ENCODE measurements around the gene GPS1.

The GPS1 gene

DNA sequence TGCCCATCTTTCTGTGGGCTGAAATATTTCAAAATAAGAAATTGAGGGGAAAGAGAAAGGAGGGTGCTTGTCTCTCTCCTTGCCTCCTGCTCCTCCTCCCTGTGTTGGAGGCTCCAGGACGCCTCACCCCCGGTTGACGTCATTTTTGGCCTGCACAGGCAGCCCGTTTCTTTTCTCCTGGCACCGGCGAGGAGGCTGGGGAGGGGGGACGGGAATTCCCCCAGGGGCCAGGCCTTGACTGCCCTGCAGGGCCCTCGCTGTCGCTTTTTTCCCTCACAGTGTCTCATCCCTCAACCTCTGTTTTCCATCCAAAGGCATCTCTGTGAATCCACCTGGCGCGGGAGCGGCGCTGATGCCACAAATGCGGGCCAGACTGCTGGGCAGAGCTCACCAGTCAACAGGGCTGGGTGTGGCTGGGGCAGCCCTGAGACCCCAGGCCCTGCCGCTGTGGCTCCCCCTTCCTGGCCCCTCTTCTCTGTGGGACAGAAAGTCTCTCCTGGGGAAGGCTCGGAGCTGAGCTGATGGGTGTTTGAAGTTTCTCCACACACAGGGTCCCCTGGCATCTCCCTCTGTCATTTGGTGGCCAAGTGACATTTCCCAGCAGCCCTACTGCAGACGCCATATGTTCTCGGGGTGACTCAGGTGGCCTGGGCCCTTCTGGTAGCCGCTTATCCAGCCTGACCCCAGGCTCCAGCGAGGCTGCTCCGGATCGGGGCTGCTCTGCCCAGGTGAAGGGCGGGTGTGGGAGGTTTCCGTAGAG, 45.0 kb upstream of the GPS1 start:
- TF ChIP-seq FOXM1 (IDR thresholded peaks at IDR 0.05; ENCODE audit: borderline replicate concordance, low read depth) (no peak), NFIC (IDR thresholded peaks at IDR 0.05) (no peak), TCF12 (IDR thresholded peaks at IDR 0.05; ENCODE audit: low read depth) (no peak), CEBPB (IDR thresholded peaks at IDR 0.05) (no peak), TEAD4 (IDR thresholded peaks at IDR 0.05) (no peak), CREB1 (IDR thresholded peaks at IDR 0.05; ENCODE audit: low read depth) (no peak), ZBTB7A (IDR thresholded peaks at IDR 0.05; ENCODE audit: low read depth) (no peak), EGR1 (IDR thresholded peaks at IDR 0.05) (no peak), EP300 (IDR thresholded peaks at IDR 0.05; ENCODE audit: borderline replicate concordance) (no peak), RAD21 (IDR thresholded peaks at IDR 0.05; ENCODE audit: low read depth) (no peak), YY1 (IDR thresholded peaks at IDR 0.05; ENCODE audit: low read depth) (no peak)
- TF ChIP-seq, protein P1, sequence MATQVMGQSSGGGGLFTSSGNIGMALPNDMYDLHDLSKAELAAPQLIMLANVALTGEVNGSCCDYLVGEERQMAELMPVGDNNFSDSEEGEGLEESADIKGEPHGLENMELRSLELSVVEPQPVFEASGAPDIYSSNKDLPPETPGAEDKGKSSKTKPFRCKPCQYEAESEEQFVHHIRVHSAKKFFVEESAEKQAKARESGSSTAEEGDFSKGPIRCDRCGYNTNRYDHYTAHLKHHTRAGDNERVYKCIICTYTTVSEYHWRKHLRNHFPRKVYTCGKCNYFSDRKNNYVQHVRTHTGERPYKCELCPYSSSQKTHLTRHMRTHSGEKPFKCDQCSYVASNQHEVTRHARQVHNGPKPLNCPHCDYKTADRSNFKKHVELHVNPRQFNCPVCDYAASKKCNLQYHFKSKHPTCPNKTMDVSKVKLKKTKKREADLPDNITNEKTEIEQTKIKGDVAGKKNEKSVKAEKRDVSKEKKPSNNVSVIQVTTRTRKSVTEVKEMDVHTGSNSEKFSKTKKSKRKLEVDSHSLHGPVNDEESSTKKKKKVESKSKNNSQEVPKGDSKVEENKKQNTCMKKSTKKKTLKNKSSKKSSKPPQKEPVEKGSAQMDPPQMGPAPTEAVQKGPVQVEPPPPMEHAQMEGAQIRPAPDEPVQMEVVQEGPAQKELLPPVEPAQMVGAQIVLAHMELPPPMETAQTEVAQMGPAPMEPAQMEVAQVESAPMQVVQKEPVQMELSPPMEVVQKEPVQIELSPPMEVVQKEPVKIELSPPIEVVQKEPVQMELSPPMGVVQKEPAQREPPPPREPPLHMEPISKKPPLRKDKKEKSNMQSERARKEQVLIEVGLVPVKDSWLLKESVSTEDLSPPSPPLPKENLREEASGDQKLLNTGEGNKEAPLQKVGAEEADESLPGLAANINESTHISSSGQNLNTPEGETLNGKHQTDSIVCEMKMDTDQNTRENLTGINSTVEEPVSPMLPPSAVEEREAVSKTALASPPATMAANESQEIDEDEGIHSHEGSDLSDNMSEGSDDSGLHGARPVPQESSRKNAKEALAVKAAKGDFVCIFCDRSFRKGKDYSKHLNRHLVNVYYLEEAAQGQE (IDR thresholded peaks at IDR 0.05; ENCODE audit: low read depth) = no peak
- TF ChIP-seq, protein P2, sequence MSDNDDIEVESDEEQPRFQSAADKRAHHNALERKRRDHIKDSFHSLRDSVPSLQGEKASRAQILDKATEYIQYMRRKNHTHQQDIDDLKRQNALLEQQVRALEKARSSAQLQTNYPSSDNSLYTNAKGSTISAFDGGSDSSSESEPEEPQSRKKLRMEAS (IDR thresholded peaks at IDR 0.05) = no peak
- TF ChIP-seq, protein P3, sequence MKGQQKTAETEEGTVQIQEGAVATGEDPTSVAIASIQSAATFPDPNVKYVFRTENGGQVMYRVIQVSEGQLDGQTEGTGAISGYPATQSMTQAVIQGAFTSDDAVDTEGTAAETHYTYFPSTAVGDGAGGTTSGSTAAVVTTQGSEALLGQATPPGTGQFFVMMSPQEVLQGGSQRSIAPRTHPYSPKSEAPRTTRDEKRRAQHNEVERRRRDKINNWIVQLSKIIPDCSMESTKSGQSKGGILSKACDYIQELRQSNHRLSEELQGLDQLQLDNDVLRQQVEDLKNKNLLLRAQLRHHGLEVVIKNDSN (IDR thresholded peaks at IDR 0.05) = no peak

DNA sequence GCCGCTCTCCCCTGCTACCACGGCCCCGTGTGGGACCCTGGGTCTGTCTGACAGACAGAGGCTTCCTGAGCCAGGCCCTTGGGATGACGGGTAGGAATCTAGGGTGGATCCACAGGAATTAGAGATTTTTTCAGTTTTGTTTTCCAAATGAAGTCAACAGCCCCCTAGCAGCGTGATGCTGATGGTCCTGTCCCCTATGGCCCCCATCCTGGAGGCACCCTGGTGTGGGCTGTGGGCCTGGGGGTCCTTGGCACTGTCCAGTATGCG, 44.5 kb upstream of the GPS1 start:
- no peak for TF ChIP-seq TCF12 (IDR thresholded peaks at IDR 0.05; ENCODE audit: low read depth)
- TF ChIP-seq ZBTB7A (IDR thresholded peaks at IDR 0.05; ENCODE audit: low read depth) = no peak

DNA sequence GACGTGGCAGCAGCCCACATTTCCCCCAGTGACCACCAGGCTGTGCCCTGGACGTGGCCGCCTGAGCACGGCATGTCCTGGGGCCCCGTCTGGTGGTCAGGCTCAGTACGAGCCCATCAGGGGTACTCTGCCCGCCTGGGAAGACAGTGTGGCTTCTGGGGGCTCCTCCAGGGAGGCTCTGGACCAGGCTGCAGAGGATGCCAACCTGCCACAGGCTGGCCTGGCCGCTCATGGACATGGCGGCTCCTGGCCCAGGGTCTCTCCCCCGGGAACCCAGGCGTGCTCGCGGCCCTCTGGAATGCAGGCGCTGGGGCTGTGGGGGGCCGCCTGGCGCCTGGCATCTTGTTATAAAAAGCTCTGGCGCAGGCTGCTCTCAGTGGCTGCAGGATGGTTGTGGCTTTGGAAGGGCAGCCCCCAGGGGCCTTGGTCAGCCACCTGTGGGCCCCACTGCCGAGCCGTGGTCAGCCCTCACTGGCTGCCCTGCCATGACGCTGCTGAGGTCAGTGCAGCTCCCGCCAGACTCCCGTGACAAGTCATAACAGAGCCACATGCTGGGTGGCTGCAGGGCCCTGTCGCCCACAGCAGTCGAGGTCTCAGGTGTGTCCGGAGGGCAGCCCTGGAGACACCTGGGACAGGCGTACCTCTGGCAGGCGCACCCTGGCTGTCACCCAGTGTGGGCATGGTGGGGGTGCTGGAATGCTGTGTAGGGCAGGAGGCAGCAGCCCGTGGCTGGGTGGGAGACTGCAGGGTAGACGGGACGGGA, 44.0 kb upstream of the GPS1 start:
- TF ChIP-seq EP300 (IDR thresholded peaks at IDR 0.05; ENCODE audit: borderline replicate concordance) (no peak), FOXM1 (IDR thresholded peaks at IDR 0.05; ENCODE audit: borderline replicate concordance, low read depth) (no peak), CREB1 (IDR thresholded peaks at IDR 0.05; ENCODE audit: low read depth) (no peak), NFIC (IDR thresholded peaks at IDR 0.05) (no peak), CEBPB (IDR thresholded peaks at IDR 0.05) (no peak), TEAD4 (IDR thresholded peaks at IDR 0.05) (no peak), ZBTB7A (IDR thresholded peaks at IDR 0.05; ENCODE audit: low read depth) (no peak), EGR1 (IDR thresholded peaks at IDR 0.05) (no peak), RAD21 (IDR thresholded peaks at IDR 0.05; ENCODE audit: low read depth) (no peak)
- TF ChIP-seq, protein P2 (IDR thresholded peaks at IDR 0.05) = no peak
- TF ChIP-seq, protein P3 (IDR thresholded peaks at IDR 0.05) = no peak

DNA sequence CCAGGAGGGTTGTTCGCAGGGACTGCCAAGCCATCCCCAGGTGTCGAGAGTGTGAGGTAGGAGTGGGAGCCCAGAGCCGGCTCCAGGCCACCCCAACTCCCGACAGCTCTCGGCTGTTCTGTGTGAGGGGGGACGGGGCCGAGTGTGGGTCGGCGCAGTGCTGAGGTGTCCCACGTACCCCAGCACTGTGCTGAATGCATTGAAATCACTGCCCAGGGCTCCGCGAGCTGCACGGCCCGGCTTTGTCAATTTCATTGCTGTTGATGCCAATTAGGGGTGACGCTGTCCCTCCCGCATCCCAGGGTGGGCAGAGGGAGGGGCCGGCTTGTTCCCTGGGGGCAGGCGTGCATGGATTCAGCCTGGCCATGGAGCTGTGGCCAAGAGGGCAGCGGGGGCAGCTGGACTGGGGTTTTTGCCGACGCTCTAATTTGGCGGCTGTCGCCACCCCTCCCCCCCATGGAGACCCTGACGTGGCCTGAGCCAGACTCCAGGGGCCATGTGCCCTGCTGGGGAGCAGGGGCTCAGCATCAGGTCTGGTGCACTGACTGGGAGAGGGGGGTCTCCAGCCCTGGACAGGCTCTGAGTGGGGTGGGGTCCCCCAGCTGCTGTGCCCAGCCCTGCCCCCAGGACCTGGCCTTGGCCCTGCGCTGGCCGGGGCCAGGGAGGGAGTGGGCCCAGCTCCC, 43.3 kb upstream of the GPS1 start:
- TF ChIP-seq ZBTB7A (IDR thresholded peaks at IDR 0.05; ENCODE audit: low read depth) (no peak), CREB1 (IDR thresholded peaks at IDR 0.05; ENCODE audit: low read depth) (no peak), NFIC (IDR thresholded peaks at IDR 0.05) (no peak), CEBPB (IDR thresholded peaks at IDR 0.05) (no peak), FOXM1 (IDR thresholded peaks at IDR 0.05; ENCODE audit: borderline replicate concordance, low read depth) (no peak), EGR1 (IDR thresholded peaks at IDR 0.05) (no peak), RAD21 (IDR thresholded peaks at IDR 0.05; ENCODE audit: low read depth) (no peak)
- TF ChIP-seq, protein P2 (IDR thresholded peaks at IDR 0.05) = no peak
- TF ChIP-seq, protein P3 (IDR thresholded peaks at IDR 0.05) = no peak
- TF ChIP-seq, protein P1 (IDR thresholded peaks at IDR 0.05; ENCODE audit: low read depth) = no peak

DNA sequence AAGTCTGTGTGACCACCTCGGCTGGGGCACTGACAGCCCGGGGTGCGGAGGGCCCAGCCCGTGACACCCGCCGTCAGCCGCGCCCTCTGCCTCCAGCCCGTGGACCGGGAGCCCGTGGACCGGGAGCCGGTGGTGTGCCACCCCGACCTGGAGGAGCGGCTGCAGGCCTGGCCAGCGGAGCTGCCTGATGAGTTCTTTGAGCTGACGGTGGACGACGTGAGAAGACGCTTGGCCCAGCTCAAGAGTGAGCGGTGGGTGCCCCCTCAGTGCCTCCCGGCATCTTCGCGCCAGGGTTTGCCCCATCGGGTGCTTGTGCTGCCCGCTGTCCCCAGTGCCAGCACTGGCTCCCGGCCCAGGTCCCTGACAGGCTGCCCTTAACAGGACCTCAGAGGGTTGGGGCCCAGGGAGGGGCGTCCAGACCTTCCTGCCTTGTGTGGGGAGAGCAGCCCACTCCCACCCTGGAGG, 42.7 kb upstream of the GPS1 start:
- TF ChIP-seq, protein P2 (IDR thresholded peaks at IDR 0.05) = no peak
- TF ChIP-seq TCF12 (IDR thresholded peaks at IDR 0.05; ENCODE audit: low read depth) = no peak
- TF ChIP-seq FOXM1 (IDR thresholded peaks at IDR 0.05; ENCODE audit: borderline replicate concordance, low read depth) = no peak
- TF ChIP-seq, protein P3 (IDR thresholded peaks at IDR 0.05) = no peak
- TF ChIP-seq EP300 (IDR thresholded peaks at IDR 0.05; ENCODE audit: borderline replicate concordance) = no peak

All from Ishikawa (cell line).